Karpas-422 (cell line): Measurements from ENCODE around the gene SLC29A2. TPM values are rescaled to one million over a fixed set of nuclear protein-coding genes. Genes with fewer than 3 reads are reported as not detected.
A peak's percentile ranks its signal among the peaks of the same experiment; 100 is the strongest.

Source experiments
- DNase-seq: peaks from one replicate; pipeline ENCODE4 v3.0.0-alpha.2; 2015
- H2AFZ ChIP-seq: fragments of 200-600 bp; sonication (generic); 2 replicates; pipeline ENCODE4 v1.6.1; 2014; ENCODE audit warnings: antibody characterized with exemption, low read length, mixed read lengths
- H3K27ac ChIP-seq: fragments of 200-600 bp; sonication (generic); 2 replicates; pipeline ENCODE4 v1.5.1; 2014; ENCODE audit warnings: mild to moderate bottlenecking, low read length, moderate library complexity
- H3K27me3 ChIP-seq: fragments of 200-600 bp; sonication (generic); 2 replicates; pipeline ENCODE4 v1.6.1; 2014; ENCODE audit warnings: low read length, mixed read lengths
- H3K36me3 ChIP-seq: fragments of 200-600 bp; sonication (generic); 2 replicates; pipeline ENCODE4 v1.6.1; 2014; ENCODE audit warnings: low read length, mixed read lengths; ENCODE audit not compliant: insufficient read depth
- H3K4me1 ChIP-seq: fragments of 200-600 bp; sonication (generic); 2 replicates; pipeline ENCODE4 v1.6.1; 2014; ENCODE audit warnings: mild to moderate bottlenecking, low read length, mixed read lengths
- H3K4me2 ChIP-seq: fragments of 200-600 bp; sonication (generic); 2 replicates; pipeline ENCODE4 v1.6.1; 2014; ENCODE audit warnings: low read length, low read depth, mild to moderate bottlenecking; ENCODE audit not compliant: poor library complexity, severe bottlenecking
- H3K4me3 ChIP-seq: fragments of 200-600 bp; sonication (generic); 2 replicates; pipeline ENCODE4 v1.5.1; 2014; ENCODE audit warnings: mild to moderate bottlenecking, antibody characterized with exemption, low read length, mixed read lengths
- H3K79me2 ChIP-seq: fragments of 200-600 bp; sonication (generic); 2 replicates; pipeline ENCODE4 v1.6.1; 2014; ENCODE audit warnings: mild to moderate bottlenecking, low read length, mixed read lengths
- H3K9ac ChIP-seq: fragments of 200-600 bp; sonication (generic); 2 replicates; pipeline ENCODE4 v1.6.0; 2014; ENCODE audit warnings: low read length
- H3K9me2 ChIP-seq: fragments of 200-600 bp; sonication (generic), shearing (Covaris generic); replicated peaks from 2 replicates; pipeline ENCODE4 v1.6.0; 2014; ENCODE audit warnings: mild to moderate bottlenecking, low read length, moderate library complexity; ENCODE audit not compliant: insufficient read depth
- H3K9me3 ChIP-seq: fragments of 300-700, 200-600 bp; sonication (generic); 2 replicates; pipeline ENCODE4 v1.6.1; 2014; ENCODE audit warnings: low read length, mixed read lengths
- H4K20me1 ChIP-seq: fragments of 200-600 bp; sonication (generic); 2 replicates; pipeline ENCODE4 v1.6.1; 2014; ENCODE audit warnings: mild to moderate bottlenecking, antibody characterized with exemption, low read length, low read depth; ENCODE audit not compliant: insufficient read depth
- total RNA-seq: library from RNA; depleted of rRNA; stranded (reverse); fragments of >200 nt; shearing (Covaris generic); gene quantifications from 2 replicates; pipeline ENCODE4 v1.2.3, GENCODE V29; 2014; ENCODE audit warnings: low replicate concordance

SLC29A2 gene
- total RNA-seq, 1 experiment from 2014 or later: 0.15 TPM

DNA sequence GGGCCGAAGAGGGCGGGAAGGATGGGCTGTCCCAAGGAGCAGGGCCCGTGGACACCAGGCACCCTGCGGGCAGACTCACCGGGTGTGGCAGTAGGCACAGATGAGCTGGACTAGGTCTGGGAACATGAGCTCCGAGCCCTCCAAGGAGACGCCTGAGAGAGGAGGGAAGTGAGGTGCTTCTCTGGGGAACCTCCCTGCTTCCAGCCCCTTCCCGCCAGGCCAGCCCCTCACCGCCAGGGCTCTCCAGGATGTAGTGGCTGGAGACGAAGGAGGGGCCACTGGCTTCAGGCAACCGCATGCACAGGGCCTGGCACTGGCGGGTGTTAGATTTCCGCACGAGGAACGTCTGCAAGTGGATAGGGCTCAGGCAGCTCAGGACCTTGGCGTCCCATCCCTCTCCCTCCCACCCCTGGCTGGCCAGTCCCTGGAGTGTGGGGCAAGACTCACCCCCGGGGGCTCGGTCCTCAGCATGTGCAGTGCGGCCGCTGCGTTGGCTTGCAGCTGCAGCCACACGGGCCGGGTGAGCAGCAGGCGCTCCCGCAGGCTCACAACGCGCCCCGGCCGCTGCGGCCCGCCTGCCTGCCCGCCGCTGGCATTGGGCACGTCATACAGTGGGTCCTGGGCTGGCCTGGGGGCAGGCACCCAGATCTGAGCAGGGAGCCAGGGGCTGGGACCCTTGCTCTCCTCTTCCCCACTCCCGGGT, 35.9 kb downstream of the SLC29A2 start:
- no peak overlapping the region for H2AFZ ChIP-seq
- peaks cover 20% of the 10 kb centered on the region for H3K4me1 ChIP-seq
- H3K9me2 ChIP-seq: no peaks in the 10 kb centered on the region
- DNase-seq: no peak
- H3K9me3 ChIP-seq: no peaks in the 10 kb centered on the region
- H3K27ac ChIP-seq: no peak overlapping the region
- no peaks in the 10 kb centered on the region for H3K27me3 ChIP-seq
- H3K4me3 ChIP-seq: no peak overlapping the region
- no peaks in the 10 kb centered on the region for H3K36me3 ChIP-seq
- no peaks in the 10 kb centered on the region for H4K20me1 ChIP-seq
- no peak overlapping the region for H3K9ac ChIP-seq
- H3K79me2 ChIP-seq: no peaks in the 10 kb centered on the region
- H3K4me2 ChIP-seq: peak overlapping the region; percentile 20

GRCh38 chr11:66334605-66335442, 36.7 kb downstream of the SLC29A2 start:
- no peaks in the 10 kb centered on the region for H3K36me3 ChIP-seq
- no peaks in the 10 kb centered on the region for H4K20me1 ChIP-seq
- H3K79me2 ChIP-seq: no peaks in the 10 kb centered on the region
- no peak overlapping the region for H3K4me3 ChIP-seq
- no peak for DNase-seq
- H3K27me3 ChIP-seq: no peaks in the 10 kb centered on the region
- H3K27ac ChIP-seq: no peak overlapping the region
- no peak overlapping the region for H3K9ac ChIP-seq
- peaks cover 20% of the 10 kb centered on the region for H3K4me1 ChIP-seq
- H3K9me3 ChIP-seq: no peaks in the 10 kb centered on the region
- H3K9me2 ChIP-seq: no peaks in the 10 kb centered on the region
- no peak overlapping the region for H2AFZ ChIP-seq
- H3K4me2 ChIP-seq: no peak overlapping the region

DNA sequence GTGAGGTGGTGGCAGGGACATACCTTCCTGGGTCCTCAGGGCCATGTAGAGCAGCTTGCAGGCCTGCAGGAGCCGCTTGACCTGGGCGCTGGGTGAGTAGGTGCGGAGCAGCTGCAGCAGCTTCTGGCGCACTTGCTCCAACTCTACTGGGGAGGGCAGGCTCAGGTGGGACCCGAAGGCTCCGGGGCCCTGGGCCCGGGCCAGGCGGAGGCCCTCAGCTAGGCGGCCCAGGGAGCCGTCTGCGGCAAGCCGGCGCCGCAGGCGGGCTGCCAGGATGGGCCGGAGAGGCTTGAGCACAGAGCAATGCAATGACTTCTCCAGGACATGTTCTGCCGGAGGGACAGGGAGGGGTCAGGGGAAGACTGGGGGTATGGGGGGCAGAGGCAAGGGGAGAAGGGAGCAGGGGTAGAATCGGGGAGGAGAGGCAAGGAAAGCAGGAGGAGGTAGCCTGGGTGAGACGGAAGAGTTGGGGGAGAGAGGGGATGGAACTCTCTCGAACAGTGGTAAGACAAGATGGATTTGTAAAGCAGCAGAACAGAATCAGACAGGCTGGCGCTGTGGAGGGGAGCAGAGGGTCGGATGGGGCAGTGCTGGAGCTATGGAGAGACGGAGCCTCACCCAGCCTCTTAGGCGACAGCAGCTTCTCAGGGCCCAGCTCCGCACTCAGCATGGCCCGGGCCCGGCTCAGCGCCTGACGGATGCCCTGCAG, 37.5 kb downstream of the SLC29A2 start:
- Histone ChIP-seq H3K79me2 (no peaks in the 10 kb centered on the region), H3K36me3 (no peaks in the 10 kb centered on the region), H3K4me1 (peaks cover 20% of the 10 kb centered on the region), H3K27ac (no peak overlapping the region), H3K9me2 (no peaks in the 10 kb centered on the region), H3K9ac (no peak overlapping the region), H2AFZ (no peak overlapping the region), H3K4me3 (no peak overlapping the region), H4K20me1 (no peaks in the 10 kb centered on the region), H3K27me3 (no peaks in the 10 kb centered on the region), H3K9me3 (no peaks in the 10 kb centered on the region), H3K4me2 (no peak overlapping the region)
- no peak for DNase-seq

GRCh38 chr11:66333220-66333877, 38.2 kb downstream of the SLC29A2 start:
- H3K27me3 ChIP-seq: no peaks in the 10 kb centered on the region
- H3K36me3 ChIP-seq: no peaks in the 10 kb centered on the region
- no peak overlapping the region for H3K27ac ChIP-seq
- H3K9ac ChIP-seq: no peak overlapping the region
- no peak overlapping the region for H2AFZ ChIP-seq
- H3K4me1 ChIP-seq: peaks cover 25% of the 10 kb centered on the region
- H4K20me1 ChIP-seq: no peaks in the 10 kb centered on the region
- H3K9me2 ChIP-seq: no peaks in the 10 kb centered on the region
- H3K9me3 ChIP-seq: no peaks in the 10 kb centered on the region
- H3K4me2 ChIP-seq: no peak overlapping the region
- H3K79me2 ChIP-seq: no peaks in the 10 kb centered on the region
- DNase-seq: no peak
- H3K4me3 ChIP-seq: no peak overlapping the region

GRCh38 chr11:66332371-66333219, 39.0 kb downstream of the SLC29A2 start:
- Histone ChIP-seq H3K27me3 (no peaks in the 10 kb centered on the region), H3K9me3 (no peaks in the 10 kb centered on the region), H3K4me1 (peaks cover 28% of the 10 kb centered on the region), H4K20me1 (no peaks in the 10 kb centered on the region), H3K27ac (no peak overlapping the region), H3K36me3 (no peaks in the 10 kb centered on the region), H3K9me2 (no peaks in the 10 kb centered on the region), H3K9ac (no peak overlapping the region), H3K4me2 (no peak overlapping the region), H2AFZ (no peak overlapping the region), H3K79me2 (no peaks in the 10 kb centered on the region), H3K4me3 (no peak overlapping the region)
- no peak for DNase-seq

GRCh38 chr11:66331542-66332370, 39.8 kb downstream of the SLC29A2 start:
- H3K9ac ChIP-seq: no peak overlapping the region

GRCh38 chr11:66330931-66331330, 40.6 kb downstream of the SLC29A2 start:
- Histone ChIP-seq H3K27ac (no peak overlapping the region), H2AFZ (no peak overlapping the region), H3K4me3 (no peak overlapping the region), H3K79me2 (no peaks in the 10 kb centered on the region), H3K4me2 (no peak overlapping the region), H3K9ac (no peak overlapping the region), H3K27me3 (no peaks in the 10 kb centered on the region), H4K20me1 (no peaks in the 10 kb centered on the region), H3K4me1 (peaks cover 16% of the 10 kb centered on the region), H3K9me2 (no peaks in the 10 kb centered on the region), H3K9me3 (no peaks in the 10 kb centered on the region), H3K36me3 (no peaks in the 10 kb centered on the region)
- DNase-seq: no peak

More at GRCh38 chr11:66331542-66332370, 39.8 kb downstream of the SLC29A2 start:
- H3K79me2 ChIP-seq: no peaks in the 10 kb centered on the region
- H3K27ac ChIP-seq: no peak overlapping the region
- H3K36me3 ChIP-seq: no peaks in the 10 kb centered on the region
- H2AFZ ChIP-seq: no peak overlapping the region
- H3K4me1 ChIP-seq: peaks cover 19% of the 10 kb centered on the region
- no peaks in the 10 kb centered on the region for H3K9me3 ChIP-seq
- H3K27me3 ChIP-seq: no peaks in the 10 kb centered on the region
- no peaks in the 10 kb centered on the region for H4K20me1 ChIP-seq
- DNase-seq: no peak
- no peak overlapping the region for H3K4me3 ChIP-seq
- no peaks in the 10 kb centered on the region for H3K9me2 ChIP-seq
- H3K4me2 ChIP-seq: no peak overlapping the region
